Ishikawa (cell line): ENCODE data around the gene ZRANB1.

ENCODE experiments used
- CEBPB ChIP-seq: IDR thresholded peaks from 2 replicates; pipeline ENCODE4 v1.6.1; 2012
- CREB1 ChIP-seq: IDR thresholded peaks from 2 replicates; pipeline ENCODE4 v1.6.1; 2012; ENCODE audit warnings: low read depth
- EGR1 ChIP-seq: IDR thresholded peaks from 2 replicates; pipeline ENCODE4 v1.6.1; 2012
- EP300 ChIP-seq: IDR thresholded peaks from 2 replicates; pipeline ENCODE4 v1.6.1; 2012; ENCODE audit warnings: borderline replicate concordance
- FOXM1 ChIP-seq: IDR thresholded peaks from 2 replicates; pipeline ENCODE4 v1.6.1; 2012; ENCODE audit warnings: low read depth, borderline replicate concordance
- NFIC ChIP-seq: IDR thresholded peaks from 2 replicates; pipeline ENCODE4 v1.6.1; 2012
- RAD21 ChIP-seq: IDR thresholded peaks from 2 replicates; pipeline ENCODE4 v1.6.1; 2012; ENCODE audit warnings: low read depth
- TAF1 ChIP-seq: IDR thresholded peaks from 2 replicates; pipeline ENCODE4 v1.6.1; 2012; ENCODE audit warnings: low read depth, mild to moderate bottlenecking
- TCF12 ChIP-seq: IDR thresholded peaks from 2 replicates; pipeline ENCODE4 v1.6.1; 2012; ENCODE audit warnings: low read depth
- TEAD4 ChIP-seq: IDR thresholded peaks from 2 replicates; pipeline ENCODE4 v1.6.1; 2012
- YY1 ChIP-seq: IDR thresholded peaks from 2 replicates; pipeline ENCODE4 v1.6.1; 2012; ENCODE audit warnings: low read depth
- ZBTB7A ChIP-seq: IDR thresholded peaks from 2 replicates; pipeline ENCODE4 v1.6.1; 2012; ENCODE audit warnings: low read depth
- TF ChIP-seq, protein P1 (sequence below): IDR thresholded peaks from 2 replicates; pipeline ENCODE4 v1.6.1; 2012
- TF ChIP-seq, protein P2 (sequence below): IDR thresholded peaks from 2 replicates; pipeline ENCODE4 v1.6.1; 2012; ENCODE audit warnings: low read depth, mild to moderate bottlenecking
- TF ChIP-seq, protein P3 (sequence below): IDR thresholded peaks from 2 replicates; pipeline ENCODE4 v1.6.1; 2012

ZRANB1 gene

DNA sequence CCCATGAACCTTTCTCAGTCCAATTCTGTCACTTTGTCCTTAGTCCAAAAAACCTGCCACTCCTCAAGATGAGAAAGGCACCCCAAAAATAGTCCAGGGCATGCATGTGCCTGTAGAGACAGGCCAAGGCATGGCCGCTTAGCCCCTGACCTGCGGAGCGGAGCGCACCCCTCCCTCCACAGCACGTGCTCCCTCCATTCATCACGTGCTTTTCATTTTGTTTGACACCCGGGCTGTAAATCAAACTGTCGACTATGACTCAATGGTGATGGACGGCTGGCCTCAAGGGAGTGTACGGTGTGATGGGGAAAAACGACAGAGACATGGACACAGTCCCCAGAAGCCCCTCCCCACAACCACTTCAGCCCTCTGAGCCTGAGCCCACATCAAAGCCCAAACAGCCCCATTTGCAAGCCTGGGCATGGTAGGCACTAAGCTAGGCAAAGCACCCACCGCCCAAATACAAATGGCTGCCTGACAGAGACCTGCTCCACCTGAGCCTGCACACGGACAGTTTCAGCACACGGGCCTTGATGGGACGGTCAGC is 90.6 kb downstream of the ZRANB1 start:
- TF ChIP-seq NFIC (no peak), EP300 (no peak), EGR1 (no peak), TEAD4 (no peak), CREB1 (no peak), TAF1 (no peak), RAD21 (no peak), FOXM1 (no peak), TCF12 (no peak), CEBPB (no peak), ZBTB7A (no peak), YY1 (no peak)
- TF ChIP-seq, protein P1, sequence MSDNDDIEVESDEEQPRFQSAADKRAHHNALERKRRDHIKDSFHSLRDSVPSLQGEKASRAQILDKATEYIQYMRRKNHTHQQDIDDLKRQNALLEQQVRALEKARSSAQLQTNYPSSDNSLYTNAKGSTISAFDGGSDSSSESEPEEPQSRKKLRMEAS = no peak
- TF ChIP-seq, protein P2, sequence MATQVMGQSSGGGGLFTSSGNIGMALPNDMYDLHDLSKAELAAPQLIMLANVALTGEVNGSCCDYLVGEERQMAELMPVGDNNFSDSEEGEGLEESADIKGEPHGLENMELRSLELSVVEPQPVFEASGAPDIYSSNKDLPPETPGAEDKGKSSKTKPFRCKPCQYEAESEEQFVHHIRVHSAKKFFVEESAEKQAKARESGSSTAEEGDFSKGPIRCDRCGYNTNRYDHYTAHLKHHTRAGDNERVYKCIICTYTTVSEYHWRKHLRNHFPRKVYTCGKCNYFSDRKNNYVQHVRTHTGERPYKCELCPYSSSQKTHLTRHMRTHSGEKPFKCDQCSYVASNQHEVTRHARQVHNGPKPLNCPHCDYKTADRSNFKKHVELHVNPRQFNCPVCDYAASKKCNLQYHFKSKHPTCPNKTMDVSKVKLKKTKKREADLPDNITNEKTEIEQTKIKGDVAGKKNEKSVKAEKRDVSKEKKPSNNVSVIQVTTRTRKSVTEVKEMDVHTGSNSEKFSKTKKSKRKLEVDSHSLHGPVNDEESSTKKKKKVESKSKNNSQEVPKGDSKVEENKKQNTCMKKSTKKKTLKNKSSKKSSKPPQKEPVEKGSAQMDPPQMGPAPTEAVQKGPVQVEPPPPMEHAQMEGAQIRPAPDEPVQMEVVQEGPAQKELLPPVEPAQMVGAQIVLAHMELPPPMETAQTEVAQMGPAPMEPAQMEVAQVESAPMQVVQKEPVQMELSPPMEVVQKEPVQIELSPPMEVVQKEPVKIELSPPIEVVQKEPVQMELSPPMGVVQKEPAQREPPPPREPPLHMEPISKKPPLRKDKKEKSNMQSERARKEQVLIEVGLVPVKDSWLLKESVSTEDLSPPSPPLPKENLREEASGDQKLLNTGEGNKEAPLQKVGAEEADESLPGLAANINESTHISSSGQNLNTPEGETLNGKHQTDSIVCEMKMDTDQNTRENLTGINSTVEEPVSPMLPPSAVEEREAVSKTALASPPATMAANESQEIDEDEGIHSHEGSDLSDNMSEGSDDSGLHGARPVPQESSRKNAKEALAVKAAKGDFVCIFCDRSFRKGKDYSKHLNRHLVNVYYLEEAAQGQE = no peak
- TF ChIP-seq, protein P3, sequence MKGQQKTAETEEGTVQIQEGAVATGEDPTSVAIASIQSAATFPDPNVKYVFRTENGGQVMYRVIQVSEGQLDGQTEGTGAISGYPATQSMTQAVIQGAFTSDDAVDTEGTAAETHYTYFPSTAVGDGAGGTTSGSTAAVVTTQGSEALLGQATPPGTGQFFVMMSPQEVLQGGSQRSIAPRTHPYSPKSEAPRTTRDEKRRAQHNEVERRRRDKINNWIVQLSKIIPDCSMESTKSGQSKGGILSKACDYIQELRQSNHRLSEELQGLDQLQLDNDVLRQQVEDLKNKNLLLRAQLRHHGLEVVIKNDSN = no peak

DNA sequence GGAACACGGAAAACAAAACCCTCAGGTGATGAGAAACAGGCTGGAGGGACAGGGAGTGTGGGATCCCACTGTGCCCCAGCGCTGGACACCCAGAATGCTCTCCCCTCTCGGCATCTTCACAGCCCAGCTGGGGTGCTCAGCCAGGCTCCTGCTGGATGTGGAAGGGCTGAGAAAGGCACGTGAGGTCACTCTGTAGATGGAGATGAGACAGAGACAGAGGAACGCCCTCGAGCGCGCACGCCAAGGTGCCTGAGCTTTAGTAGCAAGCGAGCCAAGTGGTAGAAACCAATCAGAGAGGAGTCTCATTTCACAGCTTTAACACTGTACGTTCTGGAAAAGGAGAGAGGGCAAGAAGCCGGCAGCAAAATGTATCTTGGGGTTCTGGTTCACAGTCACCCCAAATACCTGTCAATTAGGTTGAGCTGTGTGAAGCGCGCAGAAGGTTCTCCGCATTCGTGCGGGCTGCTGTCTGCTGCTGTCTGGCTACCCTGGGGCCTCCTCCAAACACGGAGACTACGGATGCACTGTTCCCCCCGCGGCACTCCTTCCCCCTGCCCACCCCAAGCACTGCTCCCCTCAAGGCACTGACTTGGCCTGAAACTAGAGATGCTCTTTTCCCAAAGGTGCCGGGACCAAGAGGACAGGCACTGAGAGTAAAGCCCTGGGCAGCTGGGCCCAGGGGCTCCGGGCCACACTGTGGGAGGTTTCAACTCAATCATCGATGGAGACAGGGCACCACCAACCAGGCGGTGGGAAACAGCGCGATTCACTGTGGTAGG is 91.4 kb downstream of the ZRANB1 start:
- TF ChIP-seq, protein P1 = no peak
- TF ChIP-seq CREB1 = no peak

DNA sequence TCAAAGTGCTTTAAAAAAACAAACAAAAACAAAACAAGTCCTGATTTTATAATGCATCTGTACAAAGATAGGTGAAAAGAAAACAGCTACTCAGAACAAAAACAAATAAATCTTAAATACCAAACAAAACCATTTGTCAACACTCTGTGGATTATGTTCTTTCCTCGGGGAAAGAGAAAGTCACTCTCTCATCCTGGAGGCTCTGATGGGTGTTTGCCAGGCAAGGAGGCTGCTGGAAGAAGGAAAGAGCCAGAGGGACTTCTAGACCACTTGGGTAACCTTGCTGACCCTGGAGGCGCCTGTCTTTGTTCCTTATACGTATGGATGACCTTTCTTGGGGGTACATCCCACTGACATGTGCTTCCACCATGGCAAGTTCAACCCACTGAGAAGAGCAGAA is 92.8 kb downstream of the ZRANB1 start:
- TF ChIP-seq EGR1 (no peak), EP300 (no peak), TAF1 (no peak), CREB1 (no peak)

DNA sequence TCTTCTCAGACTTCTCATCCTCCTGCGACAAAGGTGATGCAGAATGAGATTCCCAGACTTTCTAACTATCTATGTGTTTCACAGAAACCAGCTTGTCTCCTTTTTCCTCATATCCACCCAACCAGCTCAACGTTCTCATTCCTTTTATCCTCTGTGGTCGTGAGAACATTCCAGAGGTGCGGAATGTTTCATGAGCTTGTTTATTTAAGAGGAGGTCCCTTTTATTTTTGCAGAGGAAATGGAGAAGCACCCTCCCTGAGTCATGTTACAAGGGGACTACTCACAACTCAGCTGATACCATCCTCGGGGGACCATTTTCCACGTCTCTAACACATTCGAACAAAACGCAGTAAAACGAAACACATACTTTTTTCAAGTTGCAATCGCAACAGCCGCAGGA is 93.2 kb downstream of the ZRANB1 start:
- TF ChIP-seq EGR1 (no peak), TAF1 (no peak), RAD21 (no peak), NFIC (no peak), ZBTB7A (no peak), FOXM1 (no peak), YY1 (no peak), EP300 (no peak), CEBPB (no peak), CREB1 (no peak), TEAD4 (no peak), TCF12 (no peak)
- TF ChIP-seq, protein P3 = no peak
- TF ChIP-seq, protein P1 = no peak
- TF ChIP-seq, protein P2 = no peak

DNA sequence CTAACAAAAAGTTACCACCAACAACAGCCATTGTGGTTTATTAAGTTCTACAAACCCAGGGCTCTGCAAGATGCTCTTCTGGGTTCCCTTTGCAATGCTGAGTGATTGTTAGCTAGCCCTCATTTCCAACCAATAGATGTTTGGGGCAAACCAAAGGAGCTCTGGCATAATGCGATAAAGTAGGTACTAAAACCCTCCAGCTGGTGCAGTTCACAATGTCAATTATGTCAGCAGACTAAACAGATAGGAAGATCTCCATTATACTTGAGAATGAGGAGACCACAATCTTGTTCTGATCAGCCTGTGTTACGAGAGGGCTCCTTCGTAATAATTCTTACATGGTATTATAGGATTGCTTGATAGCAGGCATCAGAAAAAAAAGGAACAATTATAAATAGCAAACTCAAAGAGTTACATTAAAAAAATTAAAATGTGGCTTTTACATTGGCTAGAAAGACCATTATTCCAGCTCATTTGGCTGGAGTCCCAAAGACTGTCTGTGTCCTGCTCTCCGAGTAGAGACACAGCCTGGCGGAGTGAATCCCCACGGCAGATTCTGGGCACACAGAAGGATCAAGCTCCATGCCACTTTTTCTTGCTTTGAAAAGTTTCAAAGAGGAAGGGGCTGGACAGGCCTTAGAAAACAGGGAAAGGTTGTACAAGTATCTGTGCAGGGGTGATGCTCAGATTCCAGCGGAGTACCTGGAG is 93.8 kb downstream of the ZRANB1 start:
- TF ChIP-seq CREB1 (no peak), CEBPB (no peak), TEAD4 (no peak), RAD21 (no peak), YY1 (no peak), ZBTB7A (no peak), FOXM1 (no peak), EGR1 (no peak), TCF12 (no peak), NFIC (no peak), TAF1 (no peak), EP300 (no peak)
- TF ChIP-seq, protein P2 = no peak
- TF ChIP-seq, protein P1 = no peak
- TF ChIP-seq, protein P3 = no peak
